ENCODE results near the gene PANK1.
"Not testable (repeated sequence)": the region's sequence is repeated elsewhere in the genome, so short reads cannot be mapped to it uniquely, and the experiment has no call there.

DNA sequence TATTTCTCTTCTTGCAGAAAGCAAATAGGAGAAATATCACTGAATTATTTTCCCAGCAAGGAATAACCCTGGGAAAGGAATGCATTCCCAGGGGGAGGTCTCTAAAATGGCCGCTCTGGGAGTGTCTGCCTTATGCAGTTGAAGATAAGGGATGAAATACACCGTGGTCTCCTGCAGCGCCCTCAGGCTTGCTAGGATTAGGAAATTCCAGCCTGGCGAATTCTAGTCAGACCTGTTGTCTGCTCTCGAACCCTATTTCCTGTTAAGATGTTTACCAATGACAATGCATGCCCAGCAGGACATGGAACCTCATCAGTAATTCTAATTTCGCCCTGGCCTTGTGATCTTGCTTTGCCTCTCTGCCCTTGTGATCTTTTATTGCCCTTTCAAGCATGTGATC lies 24.7 kb downstream of the PANK1 start:
- TF ChIP-seq CTCF (conservative IDR thresholded peaks at IDR 0.05; ENCODE audit: low read length); EZH2phosphoT487 (IDR thresholded peaks at IDR 0.05; ENCODE audit: borderline replicate concordance, low read depth, low read length): not testable (repeated sequence)
